AG09309 (cell line): ENCODE data around the gene PEX19.

Experiments
- DNase-seq: peaks from one replicate; pipeline ENCODE4 v3.0.0-alpha.2; 2010; ENCODE audit warnings: low read depth
- H3K4me3 ChIP-seq: 2 replicates; pipeline ENCODE4 v1.5.1; 2011; ENCODE audit warnings: mild to moderate bottlenecking, low read depth, low read length, moderate library complexity; ENCODE audit not compliant: control insufficient read depth
- CTCF ChIP-seq: IDR thresholded peaks from 2 replicates; pipeline ENCODE4 v1.5.1; 2011; ENCODE audit warnings: mild to moderate bottlenecking, low read depth, low read length, inconsistent platforms; ENCODE audit not compliant: insufficient read depth, control insufficient read depth; ENCODE audit errors: missing control alignments

The PEX19 gene

GRCh38 chr1:160261556-160261892 is 23.4 kb downstream of the PEX19 start:
- TF ChIP-seq CTCF = no peak
- DNase-seq = no peak

GRCh38 chr1:160260406-160261382 is 24.2 kb downstream of the PEX19 start:
- TF ChIP-seq CTCF = no peak
- peak; percentile 85 for DNase-seq
- peak overlapping the region; percentile 93 for H3K4me3 ChIP-seq

More at GRCh38 chr1:160261556-160261892, 23.4 kb downstream of the PEX19 start:
- peak overlapping the region; percentile 93 for H3K4me3 ChIP-seq

- DNase-seq = no peak
- H3K4me3 ChIP-seq = no peak overlapping the region
- no peak for TF ChIP-seq CTCF
These were observed 26.6 kb downstream of the PEX19 start for GRCh38 chr1:160258177-160258798.

- no peak for TF ChIP-seq CTCF
- no peak overlapping the region for H3K4me3 ChIP-seq
- DNase-seq = no peak
These were observed 27.4 kb downstream of the PEX19 start for GRCh38 chr1:160257411-160258015.

GRCh38 chr1:160256396-160257046 is 28.4 kb downstream of the PEX19 start:
- TF ChIP-seq CTCF = no peak
- H3K4me3 ChIP-seq = no peak overlapping the region
- no peak for DNase-seq

GRCh38 chr1:160255781-160256300 is 29.1 kb downstream of the PEX19 start:
- no peak overlapping the region for H3K4me3 ChIP-seq
- no peak for TF ChIP-seq CTCF
- DNase-seq = no peak
